ENCODE measurements around the gene CYP24A1.

DNA sequence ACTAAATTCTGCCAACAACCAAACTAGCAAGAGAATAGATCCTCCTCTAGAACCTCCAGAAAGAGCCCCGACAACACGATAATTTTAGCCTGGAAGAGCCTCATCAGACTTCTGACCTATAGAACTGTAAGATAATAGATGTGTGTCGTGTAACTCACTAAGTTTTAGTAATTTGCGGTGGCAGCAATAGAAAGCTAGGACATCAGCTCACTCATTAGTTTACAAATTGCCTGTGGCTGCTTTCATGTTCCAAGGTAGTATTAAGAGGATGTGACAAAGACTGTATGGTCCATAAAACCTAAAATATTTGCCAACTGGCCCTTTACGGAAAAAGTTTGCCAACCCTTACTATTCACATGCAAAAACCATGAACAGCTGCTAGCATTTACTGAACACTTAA, 17.3 kb downstream of the CYP24A1 start:
- no peak for TF ChIP-seq POLR2AphosphoS5 (IDR thresholded peaks at IDR 0.05; ENCODE audit: insufficient read depth in 1 of 2, low read depth in 1 of 2)
- TF ChIP-seq, protein P1, sequence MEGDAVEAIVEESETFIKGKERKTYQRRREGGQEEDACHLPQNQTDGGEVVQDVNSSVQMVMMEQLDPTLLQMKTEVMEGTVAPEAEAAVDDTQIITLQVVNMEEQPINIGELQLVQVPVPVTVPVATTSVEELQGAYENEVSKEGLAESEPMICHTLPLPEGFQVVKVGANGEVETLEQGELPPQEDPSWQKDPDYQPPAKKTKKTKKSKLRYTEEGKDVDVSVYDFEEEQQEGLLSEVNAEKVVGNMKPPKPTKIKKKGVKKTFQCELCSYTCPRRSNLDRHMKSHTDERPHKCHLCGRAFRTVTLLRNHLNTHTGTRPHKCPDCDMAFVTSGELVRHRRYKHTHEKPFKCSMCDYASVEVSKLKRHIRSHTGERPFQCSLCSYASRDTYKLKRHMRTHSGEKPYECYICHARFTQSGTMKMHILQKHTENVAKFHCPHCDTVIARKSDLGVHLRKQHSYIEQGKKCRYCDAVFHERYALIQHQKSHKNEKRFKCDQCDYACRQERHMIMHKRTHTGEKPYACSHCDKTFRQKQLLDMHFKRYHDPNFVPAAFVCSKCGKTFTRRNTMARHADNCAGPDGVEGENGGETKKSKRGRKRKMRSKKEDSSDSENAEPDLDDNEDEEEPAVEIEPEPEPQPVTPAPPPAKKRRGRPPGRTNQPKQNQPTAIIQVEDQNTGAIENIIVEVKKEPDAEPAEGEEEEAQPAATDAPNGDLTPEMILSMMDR (IDR thresholded peaks at IDR 0.05), result no peak
- no peak for TF ChIP-seq POLR2A (IDR thresholded peaks at IDR 0.05)
